GM12864 (cell line): ENCODE data around the gene MAJIN.
A peak's percentile ranks its signal among the peaks of the same experiment; 100 is the strongest.

Source experiments
- DNase-seq: peaks from one replicate; pipeline ENCODE4 v3.0.0-alpha.2; 2011; ENCODE audit warnings: low read depth
- H3K4me3 ChIP-seq: 2 replicates; pipeline ENCODE4 v1.5.1; 2011; ENCODE audit warnings: mild to moderate bottlenecking, low read depth, low read length, control low read depth
- CTCF ChIP-seq: IDR thresholded peaks from 2 replicates; pipeline ENCODE4 v1.5.1; 2011; ENCODE audit warnings: low read depth, mild to moderate bottlenecking, moderate library complexity, low read length, control low read depth, inconsistent platforms; ENCODE audit errors: missing control alignments

MAJIN gene

GRCh38 chr11:64894070-64894811, 77.7 kb downstream of the MAJIN start:
- DNase-seq: no peak
- no peak overlapping the region for H3K4me3 ChIP-seq
- peak; percentile 95 for TF ChIP-seq CTCF

GRCh38 chr11:64893194-64894069, 78.5 kb downstream of the MAJIN start:
- no peak overlapping the region for H3K4me3 ChIP-seq
- DNase-seq: no peak
- TF ChIP-seq CTCF: peak; percentile 4

DNA sequence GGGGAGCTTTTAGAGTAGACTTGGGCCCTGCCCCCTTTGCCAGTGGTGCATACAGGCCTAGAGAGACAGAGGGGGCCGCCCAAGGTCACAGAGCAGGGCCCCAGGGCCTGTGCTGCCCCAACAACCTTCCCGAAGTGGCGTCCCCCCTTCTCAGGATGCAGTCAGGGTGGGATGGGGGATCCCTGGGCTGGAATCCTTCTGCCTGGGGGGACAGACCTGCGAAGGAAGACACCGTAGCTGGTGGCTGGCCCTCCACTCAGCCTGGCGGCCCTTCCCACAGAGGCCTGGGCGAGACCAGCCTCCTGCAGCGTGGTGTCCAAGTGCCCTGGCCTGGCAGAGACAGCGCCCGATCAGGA, 79.1 kb downstream of the MAJIN start:
- TF ChIP-seq CTCF: no peak
- no peak overlapping the region for H3K4me3 ChIP-seq
- DNase-seq: no peak

GRCh38 chr11:64892411-64892831, 79.5 kb downstream of the MAJIN start:
- TF ChIP-seq CTCF: no peak
- no peak overlapping the region for H3K4me3 ChIP-seq
- DNase-seq: no peak

GRCh38 chr11:64891880-64892279, 80.0 kb downstream of the MAJIN start:
- no peak for TF ChIP-seq CTCF
- no peak for DNase-seq
- no peak overlapping the region for H3K4me3 ChIP-seq

GRCh38 chr11:64891215-64891848, 80.6 kb downstream of the MAJIN start:
- no peak overlapping the region for H3K4me3 ChIP-seq
- no peak for DNase-seq
- no peak for TF ChIP-seq CTCF
